Brain microvascular endothelial cell (primary cell): ENCODE measurements around the gene PGPEP1.

Experiments used
- DNase-seq: peaks from one replicate; pipeline ENCODE4 v3.0.0-alpha.2; 2020
- H3K27ac ChIP-seq: fragments of 250-450 bp; sonication (Bioruptor Pico); 2 replicates; pipeline ENCODE4 v1.5.1; 2020; ENCODE audit warnings: mild to moderate bottlenecking, moderate library complexity
- H3K27me3 ChIP-seq: fragments of 250-450 bp; sonication (Bioruptor Pico); replicated peaks from 2 replicates; pipeline ENCODE4 v1.5.1; 2020; ENCODE audit warnings: mild to moderate bottlenecking
- H3K36me3 ChIP-seq: fragments of 250-450 bp; sonication (Bioruptor Pico); replicated peaks from 2 replicates; pipeline ENCODE4 v1.5.1; 2020; ENCODE audit warnings: mild to moderate bottlenecking
- H3K4me3 ChIP-seq: 2 replicates; pipeline ENCODE4 v1.5.1; 2011; ENCODE audit warnings: low read depth, mild to moderate bottlenecking, control low read depth, low read length, moderate library complexity
- CTCF ChIP-seq: IDR thresholded peaks from 2 replicates; pipeline ENCODE4 v1.5.1; 2011; ENCODE audit warnings: low read depth, mild to moderate bottlenecking, moderate library complexity, low read length, control low read depth, inconsistent platforms; ENCODE audit errors: missing control alignments
- in situ Hi-C: cut with HindIII; loops from 2 replicates; pipeline ENCODE4 v1.10.0; 2017; ENCODE audit warnings: low sequenced_read_pairs, low pct_ligation_motif_present

PGPEP1 gene

GRCh38 chr19:18392417-18392816 lies 52.0 kb downstream of the PGPEP1 start:
- H3K4me3 ChIP-seq: no peak overlapping the region
- no peak for TF ChIP-seq CTCF
- in situ Hi-C loops: no loop called here
- H3K36me3 ChIP-seq: peaks cover 20% of the 10 kb centered on the region
- H3K27me3 ChIP-seq: no peaks in the 10 kb centered on the region
- no peak for DNase-seq
- H3K27ac ChIP-seq: no peak overlapping the region

DNA sequence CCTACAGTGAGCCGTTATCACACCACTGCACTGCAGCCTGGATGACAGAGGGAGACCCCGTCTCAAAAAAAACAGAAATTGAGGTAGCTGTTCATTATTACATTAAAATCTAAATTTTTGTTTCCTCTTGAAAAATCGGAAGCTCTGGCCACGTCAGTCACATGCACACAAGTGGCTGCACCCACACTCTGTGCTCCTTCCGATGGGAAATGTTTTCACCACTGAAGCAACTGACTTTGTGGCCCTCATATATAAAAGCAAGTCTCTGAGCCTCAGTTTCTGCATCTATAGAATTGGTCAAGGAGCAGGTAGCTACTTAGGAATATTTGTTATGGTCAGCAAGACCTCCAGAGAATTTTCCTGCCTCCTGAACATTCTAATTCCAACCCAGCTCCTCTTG lies 52.5 kb downstream of the PGPEP1 start:
- in situ Hi-C loops: no loop called here

GRCh38 chr19:18393836-18394235 lies 53.4 kb downstream of the PGPEP1 start:
- Histone ChIP-seq H3K27ac (no peak overlapping the region), H3K36me3 (peaks cover 12% of the 10 kb centered on the region), H3K4me3 (no peak overlapping the region), H3K27me3 (no peaks in the 10 kb centered on the region)
- no peak for DNase-seq
- in situ Hi-C loops: no loop called here
- no peak for TF ChIP-seq CTCF

More for the DNA sequence above, 52.5 kb downstream of the PGPEP1 start:
- Histone ChIP-seq H3K4me3 (no peak overlapping the region), H3K27me3 (no peaks in the 10 kb centered on the region), H3K36me3 (peaks cover 20% of the 10 kb centered on the region), H3K27ac (no peak overlapping the region)
- no peak for TF ChIP-seq CTCF
- DNase-seq: no peak

DNA sequence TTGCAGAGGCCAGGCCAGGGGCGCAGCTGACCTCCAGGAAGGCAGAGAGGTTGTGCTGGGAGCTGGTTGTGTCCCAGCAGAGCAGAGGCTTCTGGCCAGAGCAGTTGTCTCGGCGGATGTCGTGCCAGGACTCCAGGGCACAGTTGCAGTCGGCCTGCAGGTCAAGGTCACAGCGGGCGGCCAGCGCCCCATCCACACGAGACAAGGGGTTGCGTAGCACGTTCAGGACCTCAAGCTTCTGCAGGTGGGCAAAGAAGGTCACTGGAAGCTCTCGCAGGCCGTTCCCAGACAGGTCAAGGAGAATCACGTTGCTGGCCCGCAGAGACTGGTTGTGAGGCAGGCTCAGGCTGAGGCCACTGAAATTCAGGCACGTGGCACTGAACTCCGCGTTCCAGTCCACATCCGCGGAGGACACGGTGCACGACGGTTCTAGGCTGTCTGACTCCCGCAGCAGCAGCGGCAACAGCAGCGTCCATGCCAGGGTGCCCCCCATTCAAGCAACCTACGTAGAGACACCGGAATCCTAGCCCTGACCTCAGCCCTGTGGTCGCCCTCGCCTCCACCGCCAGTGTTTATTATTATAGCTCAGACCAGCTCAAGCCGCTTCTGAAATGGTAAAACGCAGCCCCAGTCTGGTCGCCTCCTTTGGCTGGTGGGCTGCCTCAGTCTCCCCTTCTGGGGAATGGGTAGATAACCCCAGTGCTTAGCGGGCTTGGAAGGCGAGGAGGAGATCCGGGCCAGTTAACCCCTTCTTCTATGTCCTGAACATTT lies 56.3 kb downstream of the PGPEP1 start:
- Histone ChIP-seq H3K27me3 (no peaks in the 10 kb centered on the region), H3K27ac (no peak overlapping the region), H3K4me3 (no peak overlapping the region), H3K36me3 (no peaks in the 10 kb centered on the region)
- in situ Hi-C loops: no loop called here
- TF ChIP-seq CTCF: no peak
- DNase-seq: no peak

GRCh38 chr19:18397242-18398202 lies 57.1 kb downstream of the PGPEP1 start, which contains the start of gene LRRC25:
LRRC25 (minus strand) TSS chr19:18397622; CDS start chr19:18396963, 659 bp downstream.
- in situ Hi-C loops: no loop called here
- no peak for TF ChIP-seq CTCF

More at GRCh38 chr19:18397242-18398202, 57.1 kb downstream of the PGPEP1 start, which contains the start of gene LRRC25:
- Histone ChIP-seq H3K4me3 (no peak within 1 kb of the TSS), H3K36me3 (no peaks in the 10 kb centered on the region), H3K27ac (no peak within 1 kb of the TSS), H3K27me3 (no peaks in the 10 kb centered on the region)
- DNase-seq: no peak
